Lower leg skin (tissue), 3 donors: ENCODE results near the gene RBM4.

Experiments
- CTCF ChIP-seq, 3 donors: fragments of 450-650 bp; IDR thresholded peaks; one replicate each; pipeline ENCODE4 v1.5.1; 2016; ENCODE audit warnings: antibody characterized with exemption in 3 of 3, mild to moderate bottlenecking in 3 of 3, moderate library complexity in 2 of 3
- POLR2A ChIP-seq, 2 donors: fragments of 450-650 bp; IDR thresholded peaks; one replicate each; pipeline ENCODE4 v1.6.1; 2016 to 2017; ENCODE audit warnings: antibody characterized with exemption in 2 of 2, mild to moderate bottlenecking in 1 of 2, moderate library complexity in 1 of 2

GRCh38 chr11:66600219-66600618, 38.3 kb upstream of the RBM4 start:
- TF ChIP-seq CTCF (IDR thresholded peaks at IDR 0.05) = no peak
- TF ChIP-seq POLR2A (IDR thresholded peaks at IDR 0.05) = no peak
